Activated naive CD4-positive, alpha-beta T cell treated with anti-CD3 and anti-CD28 coated beads, Interleukin-2, amount 10 ng/mL, durations not matched to agents 7 days and 5 days (primary cell): ENCODE measurements around the gene PLA2G4A.

Experiments used
- CTCF ChIA-PET: fragments of 350-600 bp; sonication (Branson Sonifier 250); formaldehyde crosslinking; loops from one replicate; lab custom pipeline; 2021; ENCODE audit warnings: antibody characterized with exemption; lab: Charles Lee
- DNase-seq: peaks from one replicate; pipeline ENCODE4 v3.0.0-alpha.2; 2020
- H3K27ac Mint-ChIP-seq: one replicate; pipeline ENCODE4 v1.8.0; 2021; ENCODE audit warnings: mild to moderate bottlenecking, moderate library complexity, mixed read lengths
- H3K27me3 Mint-ChIP-seq: one replicate; pipeline ENCODE4 v1.8.0; 2021; ENCODE audit warnings: mild to moderate bottlenecking, mixed read lengths
- H3K36me3 Mint-ChIP-seq: one replicate; pipeline ENCODE4 v1.8.0; 2021; ENCODE audit warnings: mixed read lengths
- H3K4me1 Mint-ChIP-seq: one replicate; pipeline ENCODE4 v1.8.0; 2021; ENCODE audit warnings: mixed read lengths
- H3K4me3 Mint-ChIP-seq: one replicate; pipeline ENCODE4 v1.8.0; 2021; ENCODE audit warnings: mild to moderate bottlenecking, moderate library complexity, mixed read lengths
- H3K9me3 Mint-ChIP-seq: one replicate; pipeline ENCODE4 v1.8.0; 2021; ENCODE audit warnings: mixed read lengths

The PLA2G4A gene

DNA sequence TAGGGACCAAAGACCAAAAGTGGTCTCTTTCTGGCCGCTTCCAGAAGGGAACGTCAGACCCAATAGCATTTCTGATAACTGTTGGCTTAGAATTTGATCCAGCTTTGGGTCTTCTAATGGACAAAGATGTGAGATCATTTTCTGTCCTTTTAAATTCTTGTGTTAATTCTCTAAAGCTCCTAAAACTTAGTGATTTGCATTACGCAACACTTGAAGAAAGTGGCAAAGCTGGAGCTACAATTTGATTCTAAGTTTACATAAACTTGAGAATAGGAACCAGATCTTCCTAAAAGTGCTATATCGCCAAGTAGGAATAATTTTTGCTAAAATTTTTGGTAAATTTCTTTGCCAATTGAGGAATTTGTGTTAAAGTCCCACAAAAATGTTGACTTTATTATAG is 21.6 kb upstream of the PLA2G4A start:
- Mint-ChIP-seq H3K27me3 (no peaks in the 10 kb centered on the region), H3K4me3 (no peak overlapping the region), H3K36me3 (no peaks in the 10 kb centered on the region), H3K4me1 (no peaks in the 10 kb centered on the region), H3K27ac (no peak overlapping the region), H3K9me3 (no peaks in the 10 kb centered on the region)
- CTCF ChIA-PET: interaction anchor here (1.2 to 2.0 kb wide), 3 partner anchors 8 to 201 kb away, joined by 3 to 9 read pairs (median 8); no protein-coding TSS in a partner anchor
- no peak for DNase-seq

DNA sequence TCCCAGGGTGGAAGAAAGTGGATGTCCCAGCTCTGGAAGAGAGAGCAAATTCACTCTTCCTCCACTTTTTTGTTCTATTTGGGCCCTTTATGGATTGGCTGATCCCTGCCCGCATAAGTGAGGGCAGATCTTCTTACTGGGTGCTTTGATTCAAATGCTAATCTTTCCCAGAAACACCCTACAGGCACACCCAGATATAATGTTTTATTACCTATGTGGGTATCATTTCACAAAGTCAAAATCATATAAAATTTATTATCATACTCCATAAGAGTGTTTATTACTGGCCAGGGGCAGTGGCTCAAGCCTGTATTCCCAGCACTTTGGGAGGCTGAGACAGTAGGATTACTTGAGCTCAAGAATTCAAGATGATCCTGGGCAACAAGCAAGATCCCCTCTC is 16.9 kb upstream of the PLA2G4A start:
- no peaks in the 10 kb centered on the region for H3K9me3 Mint-ChIP-seq
- H3K27ac Mint-ChIP-seq: no peak overlapping the region
- CTCF ChIA-PET: no interaction called here
- DNase-seq: no peak
- H3K4me3 Mint-ChIP-seq: no peak overlapping the region
- no peaks in the 10 kb centered on the region for H3K27me3 Mint-ChIP-seq
- no peaks in the 10 kb centered on the region for H3K36me3 Mint-ChIP-seq
- no peaks in the 10 kb centered on the region for H3K4me1 Mint-ChIP-seq

DNA sequence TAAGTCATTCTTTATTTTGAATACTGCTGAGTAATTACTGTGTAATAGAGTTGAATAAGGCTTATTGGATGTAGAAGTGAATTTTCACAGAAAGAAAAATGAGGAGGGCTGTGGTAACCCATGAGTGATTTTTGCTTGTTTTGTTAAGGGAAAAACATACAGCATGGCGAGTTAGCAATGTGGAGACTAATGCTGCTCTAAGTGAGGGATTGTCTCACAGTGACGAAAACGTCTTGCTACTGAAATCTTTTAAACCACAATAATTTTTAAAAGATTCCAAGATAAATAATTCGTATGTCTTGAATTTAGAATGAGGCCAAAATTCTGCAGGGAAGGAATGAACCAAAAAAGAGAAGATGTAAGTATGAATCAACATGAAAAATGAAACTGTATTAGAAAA is 16.2 kb upstream of the PLA2G4A start:
- H3K27ac Mint-ChIP-seq: no peak overlapping the region
- no peaks in the 10 kb centered on the region for H3K4me1 Mint-ChIP-seq
- CTCF ChIA-PET: no interaction called here
- H3K9me3 Mint-ChIP-seq: no peaks in the 10 kb centered on the region
- DNase-seq: no peak
- no peaks in the 10 kb centered on the region for H3K27me3 Mint-ChIP-seq
- H3K36me3 Mint-ChIP-seq: no peaks in the 10 kb centered on the region
- H3K4me3 Mint-ChIP-seq: no peak overlapping the region

DNA sequence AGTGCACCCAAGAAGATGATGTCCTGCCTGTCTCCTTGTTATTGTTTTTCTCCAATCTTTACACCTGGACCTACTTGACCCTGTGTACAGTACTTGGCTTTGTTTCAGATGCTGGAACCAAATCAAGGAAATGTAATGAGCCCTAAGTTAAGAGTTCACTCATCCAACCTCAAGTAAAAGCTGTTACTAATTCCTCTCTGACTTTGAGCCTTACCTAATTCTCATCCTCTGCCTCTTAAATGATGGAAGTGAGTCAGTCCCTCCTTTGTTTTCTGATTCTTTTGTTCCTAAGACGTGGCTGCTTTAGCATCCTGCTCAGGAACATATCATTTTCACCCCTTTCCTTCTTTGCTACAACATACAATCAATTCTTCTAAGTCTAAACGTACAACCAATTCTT is 15.3 kb upstream of the PLA2G4A start:
- CTCF ChIA-PET: no interaction called here

DNA sequence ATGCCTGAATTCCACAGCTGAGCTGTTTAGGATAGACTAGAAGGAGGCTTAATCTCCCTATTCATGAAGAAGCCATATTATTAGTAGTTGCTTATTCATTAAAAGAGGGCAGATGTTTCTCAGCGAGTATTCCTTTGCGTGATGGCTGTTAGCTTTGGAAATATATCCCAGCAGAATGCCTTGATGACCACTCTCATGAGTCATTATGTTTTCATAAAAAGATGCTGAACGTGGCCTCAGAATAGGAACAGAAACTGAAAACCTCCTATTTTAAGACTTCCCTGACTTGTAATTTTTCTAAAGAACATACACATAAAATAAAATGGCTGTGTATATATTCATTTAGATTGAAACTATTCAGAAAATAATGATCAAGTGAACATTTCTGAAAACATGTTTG is 9.6 kb upstream of the PLA2G4A start:
- Mint-ChIP-seq H3K27me3 (no peaks in the 10 kb centered on the region), H3K9me3 (no peaks in the 10 kb centered on the region), H3K36me3 (no peaks in the 10 kb centered on the region), H3K4me1 (no peaks in the 10 kb centered on the region), H3K4me3 (no peak overlapping the region), H3K27ac (no peak overlapping the region)
- CTCF ChIA-PET: no interaction called here
- no peak for DNase-seq

More for the DNA sequence above, 15.3 kb upstream of the PLA2G4A start:
- no peak for DNase-seq
- no peaks in the 10 kb centered on the region for H3K4me1 Mint-ChIP-seq
- no peaks in the 10 kb centered on the region for H3K9me3 Mint-ChIP-seq
- H3K27ac Mint-ChIP-seq: no peak overlapping the region
- no peaks in the 10 kb centered on the region for H3K27me3 Mint-ChIP-seq
- no peaks in the 10 kb centered on the region for H3K36me3 Mint-ChIP-seq
- no peak overlapping the region for H3K4me3 Mint-ChIP-seq

DNA sequence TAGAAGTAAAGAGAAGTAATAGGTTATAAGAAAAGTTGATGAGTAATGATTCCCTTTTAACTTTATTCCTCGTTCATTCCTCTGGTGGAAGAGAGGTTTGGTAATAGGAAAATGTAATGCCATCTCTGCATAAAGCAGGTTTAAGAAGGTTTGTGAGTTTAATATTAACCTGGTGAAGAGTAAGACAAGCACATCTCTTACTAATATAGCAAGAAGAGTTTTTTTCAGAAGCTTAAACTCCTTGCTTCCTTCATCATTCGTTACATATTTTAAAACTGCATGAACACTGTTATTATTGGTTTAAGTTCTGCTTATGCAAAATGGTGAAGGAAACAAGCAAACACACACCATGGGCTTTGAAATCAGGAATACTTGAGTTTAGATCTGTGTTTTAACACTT is 9.2 kb upstream of the PLA2G4A start:
- DNase-seq: no peak
- no peak overlapping the region for H3K27ac Mint-ChIP-seq
- H3K27me3 Mint-ChIP-seq: no peaks in the 10 kb centered on the region
- H3K9me3 Mint-ChIP-seq: no peaks in the 10 kb centered on the region
- no peak overlapping the region for H3K4me3 Mint-ChIP-seq
- CTCF ChIA-PET: no interaction called here
- H3K36me3 Mint-ChIP-seq: no peaks in the 10 kb centered on the region
- H3K4me1 Mint-ChIP-seq: no peaks in the 10 kb centered on the region

DNA sequence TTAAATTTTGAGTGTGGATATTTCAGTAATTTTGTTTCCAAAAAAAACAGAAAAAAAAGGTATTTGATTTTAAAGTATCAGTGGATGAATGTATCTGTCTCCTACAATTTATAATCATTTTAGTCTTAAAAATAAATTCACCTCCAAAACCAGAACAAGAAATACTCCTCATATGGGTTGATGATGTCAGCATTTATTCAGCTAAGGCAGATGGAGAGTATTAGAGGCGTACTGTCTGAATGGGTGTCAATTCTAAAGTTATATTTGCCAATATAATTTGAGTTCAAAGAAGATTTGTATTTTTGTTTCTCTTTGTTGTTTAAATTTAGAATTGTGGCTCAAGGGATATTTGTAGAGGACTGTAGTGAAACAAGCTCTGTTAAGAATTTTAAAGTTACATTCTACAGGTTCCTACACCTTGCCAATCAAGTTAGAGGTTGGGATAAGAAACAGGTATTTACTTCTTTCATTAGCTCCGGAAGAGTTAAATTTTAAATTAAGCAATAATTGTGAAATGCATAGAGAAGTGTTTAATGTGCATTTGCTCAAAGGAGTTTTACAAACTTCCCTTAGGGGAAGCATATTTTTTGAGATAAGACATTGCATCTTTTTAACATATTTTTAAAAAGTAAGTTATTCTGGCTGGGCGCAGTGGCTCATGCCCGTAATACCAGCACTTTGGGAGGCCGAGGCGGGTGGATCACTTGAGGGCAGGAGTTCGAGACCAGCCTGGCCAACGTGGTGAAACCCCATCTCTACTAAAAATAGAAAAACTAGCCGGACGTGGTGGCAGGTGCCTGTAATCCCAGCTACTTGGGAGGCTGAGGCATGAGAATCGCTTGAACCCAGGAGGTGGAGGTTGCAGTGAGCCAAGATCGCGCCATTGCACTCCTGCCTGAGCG is 1.2 kb downstream of the PLA2G4A start:
- CTCF ChIA-PET: no interaction called here
- Mint-ChIP-seq H3K27me3 (peaks cover 23% of the 10 kb centered on the region), H3K9me3 (no peaks in the 10 kb centered on the region), H3K36me3 (no peaks in the 10 kb centered on the region), H3K4me1 (peaks cover 8% of the 10 kb centered on the region), H3K27ac (no peak overlapping the region), H3K4me3 (no peak overlapping the region)
- no peak for DNase-seq

DNA sequence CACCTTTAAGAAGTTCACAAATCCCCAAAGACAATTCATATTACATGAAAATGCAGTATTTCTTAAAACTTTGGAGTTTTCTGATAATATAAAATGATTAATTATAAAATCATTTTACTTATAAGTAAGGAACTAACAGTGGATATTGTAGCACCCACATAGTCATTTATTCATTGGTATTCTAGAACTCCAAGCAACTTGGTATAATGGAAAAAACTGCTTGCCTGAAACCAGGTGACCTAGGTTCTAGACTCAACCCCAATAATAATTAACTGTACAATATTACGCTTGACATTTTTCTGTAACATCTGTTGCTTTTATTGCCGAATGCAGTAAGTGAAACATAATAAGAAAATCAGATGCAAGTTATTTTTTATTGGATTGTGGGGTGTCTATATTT is 2.4 kb downstream of the PLA2G4A start:
- CTCF ChIA-PET: no interaction called here
- H3K27ac Mint-ChIP-seq: no peak overlapping the region
- peaks cover 23% of the 10 kb centered on the region for H3K27me3 Mint-ChIP-seq
- DNase-seq: no peak
- no peaks in the 10 kb centered on the region for H3K9me3 Mint-ChIP-seq
- H3K36me3 Mint-ChIP-seq: no peaks in the 10 kb centered on the region
- H3K4me1 Mint-ChIP-seq: peaks cover 8% of the 10 kb centered on the region
- no peak overlapping the region for H3K4me3 Mint-ChIP-seq

DNA sequence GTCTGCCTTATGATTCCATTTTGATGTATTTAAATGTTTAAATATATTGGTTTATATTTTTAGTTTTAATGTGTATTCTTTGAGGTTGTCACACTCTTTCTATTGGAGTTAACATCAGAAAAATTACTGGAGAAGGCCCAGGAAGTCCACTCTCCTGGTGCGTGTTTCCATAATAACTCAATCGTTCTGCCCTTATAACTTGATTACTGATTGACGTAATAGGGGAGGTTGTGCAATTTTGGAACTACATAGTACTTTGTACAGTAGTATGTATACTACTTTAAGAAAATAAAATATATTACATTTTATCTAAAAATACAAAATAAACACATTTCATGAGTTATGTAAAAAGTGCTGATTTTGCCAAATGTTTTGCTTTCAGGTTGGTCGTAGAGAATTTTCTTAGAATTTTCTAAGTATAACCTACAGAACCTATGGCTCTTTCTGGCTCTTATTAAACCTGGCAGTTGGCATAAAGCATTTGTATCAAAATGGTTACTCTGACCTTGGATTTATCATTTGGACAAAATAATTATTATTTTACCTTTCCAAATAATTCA is 5.7 kb downstream of the PLA2G4A start:
- Mint-ChIP-seq H3K4me3 (no peak overlapping the region), H3K27me3 (peaks cover 17% of the 10 kb centered on the region), H3K27ac (no peak overlapping the region), H3K36me3 (no peaks in the 10 kb centered on the region), H3K9me3 (no peaks in the 10 kb centered on the region), H3K4me1 (no peaks in the 10 kb centered on the region)
- CTCF ChIA-PET: no interaction called here
- no peak for DNase-seq

DNA sequence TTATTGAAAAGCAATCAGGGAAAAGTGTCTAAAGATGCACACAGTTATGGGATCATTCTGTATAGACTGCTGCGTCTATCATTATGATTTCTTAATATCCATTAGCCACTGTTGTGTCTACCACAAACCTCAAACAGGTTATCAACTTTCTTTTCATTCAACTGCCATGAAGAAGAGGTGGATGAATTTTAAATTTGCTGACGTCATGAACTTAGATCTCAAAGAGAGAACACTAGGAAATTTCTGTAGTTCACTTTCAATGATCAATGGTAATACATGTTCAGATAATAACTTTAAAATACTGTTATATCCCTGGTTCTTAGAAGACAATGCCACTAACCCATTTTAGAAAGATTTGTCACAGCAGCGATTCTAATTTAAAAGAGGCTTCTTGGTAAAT is 6.7 kb downstream of the PLA2G4A start:
- Mint-ChIP-seq H3K9me3 (no peaks in the 10 kb centered on the region), H3K36me3 (no peaks in the 10 kb centered on the region), H3K4me3 (no peak overlapping the region), H3K27me3 (peaks cover 9% of the 10 kb centered on the region), H3K4me1 (no peaks in the 10 kb centered on the region), H3K27ac (no peak overlapping the region)
- CTCF ChIA-PET: no interaction called here
- no peak for DNase-seq

DNA sequence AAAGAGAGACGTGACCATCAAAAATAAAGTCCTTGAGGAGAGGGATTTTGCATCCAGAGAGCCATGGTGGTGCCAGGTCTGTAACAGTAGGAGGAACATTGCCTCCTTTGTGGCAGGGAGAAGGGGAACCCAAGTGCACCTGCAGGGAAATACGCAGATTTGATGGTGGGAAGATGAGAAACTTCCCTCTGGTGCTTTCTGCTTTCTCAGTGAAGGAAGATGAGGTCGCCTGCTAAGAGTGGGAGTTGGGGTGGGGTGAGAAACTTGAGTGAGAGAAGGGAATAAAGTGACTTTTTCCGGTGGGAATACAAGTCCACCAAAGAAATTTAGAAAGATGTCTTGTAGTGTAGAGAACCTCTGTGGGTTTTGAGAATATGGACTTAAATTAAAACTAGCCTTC is 9.1 kb downstream of the PLA2G4A start:
- H3K36me3 Mint-ChIP-seq: no peaks in the 10 kb centered on the region
- no peaks in the 10 kb centered on the region for H3K4me1 Mint-ChIP-seq
- no peak overlapping the region for H3K4me3 Mint-ChIP-seq
- H3K27ac Mint-ChIP-seq: no peak overlapping the region
- peaks cover 4% of the 10 kb centered on the region for H3K27me3 Mint-ChIP-seq
- CTCF ChIA-PET: no interaction called here
- no peak for DNase-seq
- no peaks in the 10 kb centered on the region for H3K9me3 Mint-ChIP-seq

DNA sequence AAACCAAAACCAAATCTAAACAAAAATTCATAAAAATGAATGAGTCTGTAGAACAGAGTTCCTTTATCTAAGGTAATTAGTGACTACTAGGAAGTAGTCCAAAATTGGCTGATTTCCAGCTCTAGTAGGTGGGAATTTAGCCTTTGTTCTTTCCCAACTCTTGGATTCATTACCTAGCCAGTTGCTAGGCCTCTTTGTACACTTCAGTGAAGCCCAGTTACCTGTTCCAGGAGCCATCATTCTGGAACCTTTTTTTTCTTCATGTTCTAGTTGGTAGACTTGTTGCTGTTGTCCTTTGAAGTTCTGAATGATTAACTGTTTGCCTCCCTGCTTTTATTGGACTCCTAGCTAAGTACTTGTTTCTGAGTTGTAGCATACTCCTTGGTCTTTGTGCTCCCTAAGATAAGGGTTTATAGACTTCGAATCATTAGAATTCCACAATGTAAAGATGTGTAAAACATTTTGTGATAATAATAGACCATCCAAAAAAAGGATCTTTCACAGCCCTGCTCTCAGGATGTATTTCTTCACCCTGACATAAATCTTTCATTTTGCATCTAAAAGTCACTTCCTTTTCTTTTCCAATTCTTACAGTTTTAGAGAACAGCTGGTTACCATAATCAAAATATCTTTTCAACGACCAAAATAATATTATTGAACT is 9.8 kb downstream of the PLA2G4A start:
- Mint-ChIP-seq H3K36me3 (no peaks in the 10 kb centered on the region), H3K4me3 (no peak overlapping the region), H3K4me1 (no peaks in the 10 kb centered on the region), H3K27ac (no peak overlapping the region), H3K27me3 (peaks cover 4% of the 10 kb centered on the region), H3K9me3 (no peaks in the 10 kb centered on the region)
- no peak for DNase-seq
- CTCF ChIA-PET: interaction anchor here (0.9 kb wide), 1 partner anchor 809 kb away, joined by 3 read pairs; no protein-coding TSS in a partner anchor

DNA sequence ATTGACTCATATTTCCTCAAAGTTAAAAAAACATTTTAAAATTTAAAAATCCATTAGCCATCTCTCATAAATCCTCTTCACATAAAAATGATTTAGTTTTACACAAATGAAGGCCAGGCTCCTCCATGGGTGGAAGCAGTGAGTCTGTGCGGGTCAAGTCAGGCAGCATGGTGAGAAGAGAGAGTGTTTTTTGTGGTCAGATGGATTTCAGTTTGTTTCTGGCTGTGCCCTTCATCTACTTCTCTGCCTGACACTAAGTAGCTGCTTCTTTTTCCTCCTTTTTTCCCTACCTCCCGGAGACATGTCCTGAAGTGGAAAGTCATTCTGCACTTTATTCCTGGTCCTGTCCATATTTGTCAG is 10.3 kb downstream of the PLA2G4A start:
- no peak for DNase-seq
- H3K4me3 Mint-ChIP-seq: no peak overlapping the region
- H3K27me3 Mint-ChIP-seq: peaks cover 4% of the 10 kb centered on the region
- no peaks in the 10 kb centered on the region for H3K36me3 Mint-ChIP-seq
- CTCF ChIA-PET: interaction anchor here (0.9 kb wide), 1 partner anchor 809 kb away, joined by 3 read pairs; no protein-coding TSS in a partner anchor
- no peaks in the 10 kb centered on the region for H3K4me1 Mint-ChIP-seq
- H3K27ac Mint-ChIP-seq: no peak overlapping the region
- no peaks in the 10 kb centered on the region for H3K9me3 Mint-ChIP-seq

DNA sequence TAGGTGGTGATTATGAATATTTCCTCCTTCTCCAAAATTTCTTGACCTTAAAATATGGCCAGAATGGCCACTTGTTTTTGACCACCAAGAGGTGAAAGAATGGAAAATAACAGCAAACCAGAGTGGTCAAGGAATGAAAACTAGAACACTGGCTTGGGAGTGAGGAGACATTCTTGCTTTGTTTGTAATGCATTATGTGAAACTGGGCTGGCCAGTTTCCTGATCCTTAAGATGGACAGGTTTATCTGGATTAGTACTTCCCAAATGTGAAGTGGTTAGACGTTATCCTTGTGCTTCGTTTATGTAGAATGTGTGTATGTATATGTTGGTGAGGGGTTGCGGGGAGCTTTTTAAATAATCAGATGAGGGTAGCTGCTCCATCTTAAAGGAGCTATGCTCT is 12.8 kb downstream of the PLA2G4A start:
- no peak for DNase-seq
- CTCF ChIA-PET: no interaction called here
- no peaks in the 10 kb centered on the region for H3K4me1 Mint-ChIP-seq
- H3K27ac Mint-ChIP-seq: no peak overlapping the region
- H3K4me3 Mint-ChIP-seq: no peak overlapping the region
- H3K27me3 Mint-ChIP-seq: peaks cover 4% of the 10 kb centered on the region
- H3K9me3 Mint-ChIP-seq: no peaks in the 10 kb centered on the region
- H3K36me3 Mint-ChIP-seq: no peaks in the 10 kb centered on the region

DNA sequence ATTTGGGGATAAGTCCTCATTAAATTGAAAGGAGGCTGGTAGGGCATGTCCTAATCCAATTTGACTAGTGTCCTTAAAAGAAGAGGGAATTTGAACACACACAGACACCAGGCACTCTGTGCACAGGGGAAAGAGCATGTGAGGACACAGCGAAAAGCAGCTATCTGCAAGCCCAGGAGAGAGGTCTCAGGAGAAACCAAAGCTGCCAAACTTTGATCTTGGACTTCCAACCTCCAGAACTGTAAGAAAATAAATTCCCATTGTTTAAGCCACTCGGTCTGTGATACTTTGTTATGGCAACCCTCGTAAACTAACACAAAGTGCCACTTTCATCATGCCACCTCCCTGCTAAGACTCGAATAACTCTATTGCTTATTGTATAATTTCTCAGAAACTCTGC is 13.8 kb downstream of the PLA2G4A start:
- no peak overlapping the region for H3K27ac Mint-ChIP-seq
- H3K36me3 Mint-ChIP-seq: no peaks in the 10 kb centered on the region
- H3K4me1 Mint-ChIP-seq: no peaks in the 10 kb centered on the region
- no peak for DNase-seq
- no peak overlapping the region for H3K4me3 Mint-ChIP-seq
- H3K9me3 Mint-ChIP-seq: no peaks in the 10 kb centered on the region
- CTCF ChIA-PET: no interaction called here
- H3K27me3 Mint-ChIP-seq: peaks cover 4% of the 10 kb centered on the region
